Endodermal cell (in vitro differentiated cells): Measurements from ENCODE around the gene HSPB2. TPM values are rescaled to one million over a fixed set of nuclear protein-coding genes. Genes with fewer than 3 reads are reported as not detected.
A peak's percentile ranks its signal among the peaks of the same experiment; 100 is the strongest.

Experiments used
- DNase-seq: peaks from one replicate; pipeline ENCODE4 v3.0.0-alpha.2; 2017
- H3K27ac ChIP-seq: 2 replicates; pipeline ENCODE4 v1.5.1; 2013; ENCODE audit warnings: mild to moderate bottlenecking, low read depth, low read length, moderate library complexity
- H3K27me3 ChIP-seq: 2 replicates; pipeline ENCODE4 v1.6.1; 2013; ENCODE audit warnings: mild to moderate bottlenecking, low read length, moderate library complexity; ENCODE audit not compliant: insufficient read depth, control insufficient read depth, poor library complexity, severe bottlenecking
- H3K36me3 ChIP-seq: 2 replicates; pipeline ENCODE4 v1.7.0; 2013; ENCODE audit warnings: mild to moderate bottlenecking, low read length, moderate library complexity; ENCODE audit not compliant: control insufficient read depth, insufficient read depth
- H3K4me1 ChIP-seq: one replicate; pipeline ENCODE4 v1.7.0; 2013; ENCODE audit warnings: low read length; ENCODE audit not compliant: control insufficient read depth, insufficient read depth
- H3K4me3 ChIP-seq: 2 replicates; pipeline ENCODE4 v1.5.1; 2013; ENCODE audit warnings: mild to moderate bottlenecking, low read length, moderate library complexity
- H3K9ac ChIP-seq: 2 replicates; pipeline ENCODE4 v1.6.1; 2013; ENCODE audit warnings: mild to moderate bottlenecking, low read length, moderate library complexity; ENCODE audit not compliant: poor library complexity, severe bottlenecking; ENCODE audit errors: extremely low read depth
- H3K9me3 ChIP-seq: 2 replicates; pipeline ENCODE4 v1.6.1; 2013; ENCODE audit warnings: mild to moderate bottlenecking, low read length, moderate library complexity; ENCODE audit not compliant: control insufficient read depth
- H3K27ac Mint-ChIP-seq: 2 replicates; pipeline ENCODE4 v1.8.0; 2020; ENCODE audit warnings: mixed read lengths
- H3K27me3 Mint-ChIP-seq: 2 replicates; pipeline ENCODE4 v1.8.0; 2021; ENCODE audit warnings: mild to moderate bottlenecking, mixed read lengths; ENCODE audit not compliant: insufficient read depth
- H3K36me3 Mint-ChIP-seq: 2 replicates; pipeline ENCODE4 v1.8.0; 2020; ENCODE audit warnings: low read depth, mixed read lengths
- H3K4me1 Mint-ChIP-seq: 2 replicates; pipeline ENCODE4 v1.8.0; 2020; ENCODE audit warnings: mixed read lengths
- H3K4me3 Mint-ChIP-seq: 2 replicates; pipeline ENCODE4 v1.8.0; 2020; ENCODE audit warnings: mild to moderate bottlenecking, moderate library complexity, mixed read lengths
- H3K9me3 Mint-ChIP-seq: 2 replicates; pipeline ENCODE4 v1.8.0; 2020; ENCODE audit warnings: mild to moderate bottlenecking, mixed read lengths
- CTCF ChIP-seq: fragments of 200-600 bp; sonication (generic); conservative IDR thresholded peaks from 2 replicates; pipeline ENCODE4 v1.5.0; 2021; ENCODE audit warnings: antibody characterized with exemption, mild to moderate bottlenecking
- WGBS, 2 experiments: methylation state at CpG; one replicate each; pipeline versions ENCODE4 v1.1.5 to v1.1.7; 2013; ENCODE audit warnings: missing lambda C conversion rate in 2 of 2, mixed read lengths in 1 of 2; ENCODE audit not compliant: insufficient coverage in 1 of 2, insufficient read length in 1 of 2; 5-methylcytosine and 5-hydroxymethylcytosine counted together
- total RNA-seq, 2 donors: library from RNA; stranded (reverse); fragmentation: NEBNext Ultra II Directional in 1 of 2; extraction: Animal tissue kit (Norgen Biotek cat#: 25700) in 1 of 2; gene quantifications; 2 replicates in 1 of 2; 3 replicates in 1 of 2; pipeline ENCODE4 v1.2.1, GENCODE V29; 2021

Gene HSPB2
- total RNA-seq, 2 donors from 2014 or later = 0.20 to 0.33 TPM

- Histone ChIP-seq H3K4me1 (no peaks in the 10 kb centered on the region), H3K27me3 (no peaks in the 10 kb centered on the region), H3K36me3 (no peaks in the 10 kb centered on the region), H3K9ac (no peak overlapping the region), H3K4me3 (no peak overlapping the region), H3K9me3 (no peaks in the 10 kb centered on the region), H3K27ac (no peak overlapping the region)
- no peaks in the 10 kb centered on the region for H3K9me3 Mint-ChIP-seq
- no peak for TF ChIP-seq CTCF
- no peaks in the 10 kb centered on the region for H3K36me3 Mint-ChIP-seq
- 72 to 78% methylated on average over 3 of the region's 3 CpGs for WGBS, 2 experiments
- H3K4me1 Mint-ChIP-seq = peaks cover 26% of the 10 kb centered on the region
- DNase-seq = peak; percentile 63
- H3K27me3 Mint-ChIP-seq = no peaks in the 10 kb centered on the region
- H3K4me3 Mint-ChIP-seq = no peak overlapping the region
- H3K27ac Mint-ChIP-seq = peak overlapping the region; percentile 41
Observed at GRCh38 chr11:111944139-111944538, 31.6 kb downstream of the HSPB2 start.

- DNase-seq = no peak
- H3K4me3 Mint-ChIP-seq = no peak overlapping the region
- 89 to 100% methylated on average over 3 to 5 of the region's 5 CpGs for WGBS, 2 experiments
- no peak overlapping the region for H3K27ac Mint-ChIP-seq
- H3K36me3 ChIP-seq = no peaks in the 10 kb centered on the region
- no peak overlapping the region for H3K27ac ChIP-seq
- H3K4me3 ChIP-seq = no peak overlapping the region
- no peaks in the 10 kb centered on the region for H3K27me3 ChIP-seq
- no peak for TF ChIP-seq CTCF
- H3K4me1 ChIP-seq = no peaks in the 10 kb centered on the region
- H3K9ac ChIP-seq = no peak overlapping the region
- H3K9me3 Mint-ChIP-seq = no peaks in the 10 kb centered on the region
- H3K27me3 Mint-ChIP-seq = no peaks in the 10 kb centered on the region
- no peaks in the 10 kb centered on the region for H3K36me3 Mint-ChIP-seq
- peaks cover 29% of the 10 kb centered on the region for H3K4me1 Mint-ChIP-seq
- H3K9me3 ChIP-seq = no peaks in the 10 kb centered on the region
Observed at GRCh38 chr11:111944651-111945051, 32.1 kb downstream of the HSPB2 start.

- no peak overlapping the region for H3K27ac Mint-ChIP-seq
- peaks cover 31% of the 10 kb centered on the region for H3K4me1 Mint-ChIP-seq
- no peaks in the 10 kb centered on the region for H3K9me3 Mint-ChIP-seq
- H3K9ac ChIP-seq = no peak overlapping the region
- H3K9me3 ChIP-seq = no peaks in the 10 kb centered on the region
- H3K4me3 Mint-ChIP-seq = no peak overlapping the region
- no peaks in the 10 kb centered on the region for H3K36me3 ChIP-seq
- H3K36me3 Mint-ChIP-seq = no peaks in the 10 kb centered on the region
- H3K4me3 ChIP-seq = no peak overlapping the region
- DNase-seq = no peak
- no peak overlapping the region for H3K27ac ChIP-seq
- no peaks in the 10 kb centered on the region for H3K27me3 ChIP-seq
- no peaks in the 10 kb centered on the region for H3K27me3 Mint-ChIP-seq
- no peaks in the 10 kb centered on the region for H3K4me1 ChIP-seq
- TF ChIP-seq CTCF = no peak
- 90% methylated on average over 1 of the region's 1 CpG; no CpG with 5 or more reads in 1 of the 2 experiments for WGBS, 2 experiments
Observed at GRCh38 chr11:111945198-111945597, 32.7 kb downstream of the HSPB2 start.
